GM19193 (cell line): ENCODE results near the gene ABI3BP.

ENCODE experiments used
- POLR2A ChIP-seq: IDR thresholded peaks from 4 replicates; pipeline ENCODE4 v1.6.1; 2011; ENCODE audit not compliant: insufficient read depth, insufficient read length; ENCODE audit errors: extremely low read depth

Gene ABI3BP

GRCh38 chr3:100993309-100993708, at the start of gene ABI3BP:
ABI3BP (minus strand) TSS chr3:100993421; CDS start chr3:100993384, 37 bp downstream.
- no peak for TF ChIP-seq POLR2A

GRCh38 chr3:101039285-101039684, 46.1 kb upstream of the ABI3BP start:
- no peak for TF ChIP-seq POLR2A

- TF ChIP-seq POLR2A = no peak
These were observed 45.7 kb upstream of the ABI3BP start for GRCh38 chr3:101038880-101039279.

- TF ChIP-seq POLR2A = no peak
These were observed 45.2 kb upstream of the ABI3BP start for GRCh38 chr3:101038393-101038792.

GRCh38 chr3:101037613-101038012, 44.4 kb upstream of the ABI3BP start:
- no peak for TF ChIP-seq POLR2A

- no peak for TF ChIP-seq POLR2A
These were observed 43.5 kb upstream of the ABI3BP start for GRCh38 chr3:101036676-101037075.

- TF ChIP-seq POLR2A = no peak
These were observed 43.0 kb upstream of the ABI3BP start for GRCh38 chr3:101036213-101036618.

- no peak for TF ChIP-seq POLR2A
These were observed 34.1 kb upstream of the ABI3BP start for GRCh38 chr3:101027286-101027685.

GRCh38 chr3:101026881-101027280, 33.7 kb upstream of the ABI3BP start:
- TF ChIP-seq POLR2A = no peak

- no peak for TF ChIP-seq POLR2A
These were observed 33.0 kb upstream of the ABI3BP start for GRCh38 chr3:101026244-101026643.

GRCh38 chr3:101020351-101021015, 27.3 kb upstream of the ABI3BP start:
- no peak for TF ChIP-seq POLR2A

GRCh38 chr3:101017017-101017416, 23.8 kb upstream of the ABI3BP start:
- no peak for TF ChIP-seq POLR2A

GRCh38 chr3:101011136-101011535, 17.9 kb upstream of the ABI3BP start:
- TF ChIP-seq POLR2A = no peak

- TF ChIP-seq POLR2A = no peak
These were observed 17.1 kb upstream of the ABI3BP start for GRCh38 chr3:101010296-101010695.

GRCh38 chr3:101009386-101009785, 16.2 kb upstream of the ABI3BP start:
- no peak for TF ChIP-seq POLR2A

- TF ChIP-seq POLR2A = no peak
These were observed 5.9 kb upstream of the ABI3BP start for GRCh38 chr3:100999160-100999559.

GRCh38 chr3:100994809-100995208, 1.6 kb upstream of the ABI3BP start:
- TF ChIP-seq POLR2A = no peak
